Gastrocnemius medialis (tissue), 4 donors: Measurements from ENCODE around the gene RGS8.

Experiments
- CTCF ChIP-seq, 5 experiments: fragments of 450-650 bp in 3 of 5; fragments of 200-600 bp in 2 of 5; sonication (generic) in 2 of 5; IDR thresholded peaks in 4 of 5; conservative IDR thresholded peaks in 1 of 5; 1 replicate in 4 of 5; 2 replicates in 1 of 5; pipeline ENCODE4 v1.5.1; 2016 to 2019; ENCODE audit warnings: antibody characterized with exemption in 5 of 5, mild to moderate bottlenecking in 3 of 5, moderate library complexity in 3 of 5
- POLR2A ChIP-seq, 2 donors: fragments of 450-650 bp; IDR thresholded peaks; one replicate each; pipeline ENCODE4 v1.6.1; 2017; ENCODE audit warnings: antibody characterized with exemption in 2 of 2, mild to moderate bottlenecking in 2 of 2, moderate library complexity in 2 of 2

DNA sequence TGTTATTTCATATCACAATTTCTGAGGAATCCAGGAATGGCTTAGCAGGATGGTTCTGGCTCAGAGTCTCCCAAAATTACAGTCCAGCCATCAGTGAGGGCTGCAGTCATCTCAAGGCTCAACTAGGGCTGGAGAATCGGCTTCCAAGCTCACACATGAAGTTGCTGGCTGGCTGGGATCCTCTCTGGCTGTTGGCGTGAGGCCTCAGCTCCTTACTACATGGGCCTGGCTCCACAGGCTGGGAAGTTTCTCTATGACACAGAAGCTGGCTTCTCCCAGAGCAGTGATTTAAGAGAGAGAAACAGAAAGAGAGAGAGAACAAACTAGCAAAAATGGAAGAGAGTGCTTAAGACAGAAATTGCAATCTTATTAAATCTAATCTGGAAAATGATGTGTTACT, 38.8 kb upstream of the RGS8 start:
- no peak for TF ChIP-seq CTCF (IDR thresholded peaks at IDR 0.05 in 4 of 5, conservative IDR thresholded peaks at IDR 0.05 in 1 of 5)
- no peak for TF ChIP-seq POLR2A (IDR thresholded peaks at IDR 0.05)
